NCI-H2107 treated with DMSO at 0.1 percent for 48 hours (cell line): ENCODE measurements around the gene DEDD2.
"Not testable (repeated sequence)": the region's sequence is repeated elsewhere in the genome, so short reads cannot be mapped to it uniquely, and the experiment has no call there.

Experiments
- DNase-seq: peaks from one replicate; lab custom pipeline; 2025; ENCODE audit not compliant: unreplicated experiment; lab: John Stamatoyannopoulos, UW

DEDD2 gene

GRCh38 chr19:42217520-42218437 is at the start of gene DEDD2:
Gene DEDD2 (minus strand): TSS chr19:42217677. CDS start chr19:42217007, 670 bp downstream.
- DNase-seq = peak; percentile 88

- not testable (repeated sequence) for DNase-seq
Measured at GRCh38 chr19:42266928-42267603, 49.6 kb upstream of the DEDD2 start.

- not testable (repeated sequence) for DNase-seq
Measured at GRCh38 chr19:42266105-42266504, 48.6 kb upstream of the DEDD2 start.

- DNase-seq = no peak
Measured at GRCh38 chr19:42261763-42262162, 44.3 kb upstream of the DEDD2 start.

DNA sequence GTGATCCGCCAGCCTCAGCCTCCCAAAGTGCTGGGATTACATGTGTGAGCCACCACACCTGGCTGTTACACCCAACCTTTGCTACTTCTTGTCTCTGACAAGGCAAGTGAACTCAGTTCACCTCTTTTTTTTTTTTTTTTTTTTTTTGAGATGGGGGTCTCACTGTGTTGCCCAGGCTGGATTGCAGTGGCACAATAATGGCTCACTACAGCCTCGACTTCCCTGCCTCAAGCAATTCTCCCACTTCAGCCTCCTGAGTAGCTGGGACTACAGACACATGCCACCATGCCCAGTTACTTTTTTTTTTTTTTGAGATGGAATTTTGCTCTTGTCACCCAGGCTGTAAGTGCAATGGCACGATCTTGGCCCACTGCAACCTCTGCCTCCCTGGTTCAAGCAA is 40.4 kb upstream of the DEDD2 start:
- DNase-seq = not testable (repeated sequence)

GRCh38 chr19:42255766-42256745 is 38.6 kb upstream of the DEDD2 start:
- DNase-seq = peak; percentile 23

DNA sequence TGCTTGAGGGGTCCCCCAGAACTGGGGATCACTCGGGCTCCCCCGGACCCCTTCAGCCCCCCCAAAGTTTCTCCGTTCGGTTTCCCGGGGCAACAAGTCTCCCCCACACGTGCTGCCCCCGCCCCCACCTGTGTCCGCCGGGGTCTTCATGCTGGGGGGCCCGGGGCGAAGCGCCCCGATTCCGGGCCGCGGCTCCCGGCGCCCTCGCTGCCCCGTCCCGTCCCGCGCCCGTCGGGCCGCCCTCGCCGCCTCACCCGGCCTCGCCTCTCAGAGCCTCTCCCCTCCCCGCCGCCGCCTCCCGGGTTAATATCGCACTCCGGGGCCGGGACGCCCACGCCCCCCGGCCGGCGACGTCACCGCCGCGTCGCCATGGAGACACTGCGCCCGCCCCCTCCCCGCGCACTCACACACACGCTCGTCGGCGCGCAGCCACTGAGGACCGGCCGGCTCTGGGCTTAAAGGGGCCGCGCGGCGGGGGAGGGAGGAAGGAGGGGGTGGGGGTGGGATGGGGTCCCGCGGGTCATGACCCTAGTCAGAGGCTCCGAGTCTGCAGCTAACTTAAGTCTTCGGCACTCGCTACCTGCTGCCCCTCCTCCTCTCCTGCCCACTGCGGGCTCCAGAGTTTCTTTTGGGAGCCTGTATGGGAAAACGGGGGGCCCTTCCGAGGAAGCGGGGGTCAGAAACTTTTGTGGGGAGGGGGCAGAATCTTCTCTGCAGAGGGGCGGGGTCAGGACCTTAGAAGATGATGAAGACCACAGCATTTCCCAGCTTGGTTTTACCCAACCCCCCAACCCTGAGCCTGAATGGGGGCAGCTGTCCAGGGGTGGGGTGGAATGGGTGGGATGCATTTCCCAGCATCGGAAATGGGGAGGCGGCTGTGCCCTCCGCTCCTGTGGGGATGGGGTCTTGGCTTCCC is 37.6 kb upstream of the DEDD2 start, which contains the start of gene ERF:
ERF (minus strand) TSS at position 279 of the 916 bp plus-strand sequence; CDS start at position 150, 129 bp downstream.
- DNase-seq = peak; percentile 18

DNA sequence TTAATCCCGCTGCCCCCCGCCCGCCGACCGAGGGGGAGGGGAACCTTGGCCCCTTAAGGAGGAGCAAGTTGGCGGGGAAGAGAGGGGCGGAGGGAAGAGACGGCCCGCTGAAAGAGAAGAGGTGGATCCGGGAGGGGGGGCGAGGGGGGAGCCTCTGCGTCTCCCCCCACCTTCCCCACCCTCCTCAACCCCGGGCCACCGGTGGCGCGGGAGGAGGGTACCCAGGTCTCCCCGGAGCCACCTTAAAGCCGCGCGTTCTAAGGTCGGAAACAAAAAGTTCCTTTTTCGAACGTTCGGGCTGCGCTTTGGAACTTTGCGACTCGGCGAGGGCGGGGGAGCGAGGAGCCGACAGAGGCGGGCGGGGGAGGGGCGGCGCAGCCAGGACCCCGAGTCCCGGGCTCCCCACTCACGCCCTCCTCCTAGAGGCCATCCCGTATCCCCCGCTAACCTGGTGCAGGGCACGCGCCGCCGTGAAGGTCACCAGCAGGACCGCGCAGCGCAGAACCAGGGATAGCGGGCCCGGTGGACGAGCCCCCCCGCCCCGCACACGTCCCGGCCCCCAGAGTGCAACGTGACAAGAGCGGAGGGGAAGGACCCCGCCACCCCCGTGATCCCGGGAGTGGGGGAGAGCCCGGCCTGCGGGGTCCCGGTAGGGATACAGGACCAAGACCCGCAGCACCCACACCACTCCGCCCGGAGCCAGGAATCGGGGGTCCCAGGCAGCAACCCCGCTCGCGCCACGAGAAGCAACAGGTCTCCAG is 36.8 kb upstream of the DEDD2 start:
- DNase-seq = no peak

GRCh38 chr19:42253245-42254088 is 36.0 kb upstream of the DEDD2 start:
- no peak for DNase-seq

- no peak for DNase-seq
Measured at GRCh38 chr19:42252365-42253244, 35.1 kb upstream of the DEDD2 start.

- DNase-seq = no peak
Measured at GRCh38 chr19:42251572-42252358, 34.3 kb upstream of the DEDD2 start.

DNA sequence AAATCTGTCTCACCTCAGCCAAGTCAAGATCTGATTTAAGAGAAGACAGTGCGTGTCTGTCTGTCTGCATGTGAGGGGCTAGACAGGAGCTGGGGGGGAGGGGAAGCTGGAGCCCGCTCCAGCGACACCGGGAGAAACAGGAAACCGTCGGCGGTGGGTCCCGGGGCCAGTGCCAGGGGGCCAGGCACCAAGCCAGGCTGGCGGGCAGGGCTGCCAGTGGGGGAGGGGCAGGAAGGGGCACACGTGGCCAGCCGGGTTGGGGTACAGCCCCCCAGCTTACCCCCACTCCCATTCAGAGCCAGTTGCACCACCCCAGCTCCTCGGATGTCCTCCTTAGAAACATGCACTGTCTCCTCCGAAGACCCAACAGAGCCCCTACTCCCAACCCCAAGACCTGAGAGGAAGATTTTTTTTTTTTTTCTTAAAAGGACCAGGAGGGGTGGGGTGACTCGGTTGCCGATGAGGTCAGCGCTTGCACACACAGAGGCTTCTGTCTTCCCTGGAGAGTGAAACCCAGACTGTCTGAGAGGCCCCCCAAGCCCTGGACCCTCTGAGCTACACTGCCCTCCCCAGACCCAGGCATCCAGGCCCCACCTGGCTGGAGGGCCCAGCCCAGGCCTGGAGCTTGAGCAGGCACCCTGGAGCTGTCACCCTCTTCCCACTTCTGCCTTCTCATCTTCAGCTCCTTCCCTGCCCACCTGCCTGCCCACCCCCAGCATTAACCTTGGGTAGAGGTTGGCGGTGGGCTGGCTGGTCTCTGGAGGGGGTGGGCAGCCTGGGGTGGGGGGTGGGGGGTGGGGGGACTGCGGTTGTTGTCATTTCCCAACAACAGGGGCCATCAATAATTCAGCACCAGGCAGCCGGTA is 33.4 kb upstream of the DEDD2 start:
- no peak for DNase-seq

DNA sequence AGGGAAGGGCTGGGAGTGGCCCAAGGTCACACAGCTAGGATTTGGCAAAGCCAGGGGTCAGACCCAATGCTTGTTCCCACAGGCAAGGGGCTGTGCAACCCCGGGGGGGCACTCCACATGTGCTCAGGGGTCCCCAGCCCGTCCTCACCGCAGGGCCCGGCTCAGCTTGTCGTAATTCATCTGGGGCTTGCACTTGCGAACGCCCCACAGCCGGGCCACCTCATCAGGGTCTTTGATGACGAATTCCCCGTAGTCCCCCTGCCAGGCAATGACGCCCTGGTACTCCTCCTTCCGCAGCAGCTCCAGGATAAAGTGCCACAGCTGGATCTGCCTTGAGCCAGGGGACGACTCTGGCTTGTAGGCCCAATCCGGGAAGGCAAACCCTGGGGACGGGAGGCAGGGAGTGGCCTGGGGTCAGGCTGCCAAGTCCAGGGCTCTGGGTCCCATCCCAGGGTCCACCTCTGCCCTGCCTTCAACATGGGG is 32.7 kb upstream of the DEDD2 start:
- DNase-seq = no peak

- no peak for DNase-seq
Measured at GRCh38 chr19:42249769-42250168, 32.3 kb upstream of the DEDD2 start.

- no peak for DNase-seq
Measured at GRCh38 chr19:42249149-42249750, 31.8 kb upstream of the DEDD2 start.
